MCF 10A (cell line): ENCODE results near the gene TRAPPC4. TPM values are rescaled to one million over a fixed set of nuclear protein-coding genes. Genes with fewer than 3 reads are reported as not detected.
"Not testable (repeated sequence)": the region's sequence is repeated elsewhere in the genome, so short reads cannot be mapped to it uniquely, and the experiment has no call there.

Source experiments
- BruUV-seq: library from RNA; stranded (reverse); fragments of 400-500 nt; replicated peaks from 2 replicates; lab custom pipeline; 2021; lab: Mats Ljungman, UMichigan
- CTCF ChIA-PET: fragments of 300-600 bp; sonication (Branson Sonifier 250); formaldehyde crosslinking; extraction: SDS; loops from one replicate; lab custom pipeline; 2021; ENCODE audit warnings: antibody characterized with exemption, inconsistent platforms; lab: Yijun Ruan, JAX
- POLR2A ChIA-PET: fragments of 300-600, 350-650 bp; sonication (Branson Sonifier 250); formaldehyde crosslinking; extraction: SDS; loops from one replicate; lab custom pipeline; 2020; ENCODE audit warnings: antibody characterized with exemption, inconsistent platforms; lab: Yijun Ruan, JAX
- DNase-seq: peaks from one replicate; pipeline ENCODE4 v3.0.0-alpha.2; 2018; ENCODE audit not compliant: unreplicated experiment
- H3K27ac Mint-ChIP-seq: one replicate; pipeline ENCODE4 v1.8.0; 2022; ENCODE audit warnings: mild to moderate bottlenecking, low read depth, mixed read lengths; ENCODE audit not compliant: unreplicated experiment
- H3K27me3 Mint-ChIP-seq: one replicate; pipeline ENCODE4 v1.8.0; 2022; ENCODE audit warnings: mixed read lengths; ENCODE audit not compliant: insufficient read depth, unreplicated experiment
- H3K36me3 Mint-ChIP-seq: one replicate; pipeline ENCODE4 v1.8.0; 2022; ENCODE audit warnings: mild to moderate bottlenecking, moderate library complexity, mixed read lengths; ENCODE audit not compliant: insufficient read depth, unreplicated experiment
- H3K4me1 Mint-ChIP-seq: one replicate; pipeline ENCODE4 v1.8.0; 2022; ENCODE audit warnings: mixed read lengths; ENCODE audit not compliant: insufficient read depth, unreplicated experiment
- H3K4me3 Mint-ChIP-seq: one replicate; pipeline ENCODE4 v1.8.0; 2022; ENCODE audit warnings: mild to moderate bottlenecking, moderate library complexity, mixed read lengths; ENCODE audit not compliant: unreplicated experiment
- H3K9me3 Mint-ChIP-seq: one replicate; pipeline ENCODE4 v1.8.0; 2022; ENCODE audit warnings: mixed read lengths; ENCODE audit not compliant: unreplicated experiment
- CTCF ChIP-seq: fragments of 200-600 bp; IDR thresholded peaks from one replicate; pipeline ENCODE4 v1.8.0; 2022; ENCODE audit warnings: antibody characterized with exemption, mild to moderate bottlenecking; ENCODE audit not compliant: unreplicated experiment
- intact Hi-C: fragments of 100-400 bp; cut with micrococcal nuclease; formaldehyde crosslinking; loops from 2 replicates; pipeline ENCODE4 v1.14.1; 2022
- total RNA-seq: library from RNA; stranded (reverse); gene quantifications from 2 replicates; pipeline ENCODE4 v1.2.3, GENCODE V29; 2022

TRAPPC4 gene
- total RNA-seq, 1 experiment from 2014 or later = 78.6 TPM

GRCh38 chr11:119031912-119032280 lies 13.3 kb downstream of the TRAPPC4 start:
- intact Hi-C loops = loop anchor here (2.0 kb wide), 1 partner anchor 25 kb away; the partner anchor contains the start of gene HYOU1
- H3K4me1 Mint-ChIP-seq = peaks cover 15% of the 10 kb centered on the region
- H3K9me3 Mint-ChIP-seq = no peaks in the 10 kb centered on the region
- H3K27ac Mint-ChIP-seq = no peak overlapping the region
- no peak overlapping the region for H3K4me3 Mint-ChIP-seq
- no peaks in the 10 kb centered on the region for H3K36me3 Mint-ChIP-seq
- no peak for DNase-seq
- no TSS peak for BruUV-seq
- H3K27me3 Mint-ChIP-seq = no peaks in the 10 kb centered on the region
- ChIA-PET CTCF (interaction anchor here (0.6 to 2.2 kb wide), 10 partner anchors 9 to 137 kb away, joined by 3 to 10 read pairs (median 6); partner anchors contain the start of gene HYOU1), POLR2A (interaction anchor here (0.7 to 1.0 kb wide), 4 partner anchors 10 to 70 kb away, joined by 3 to 4 read pairs (median 3); partner anchors contain the start of genes RPS25 and TRAPPC4)
- no peak for TF ChIP-seq CTCF

GRCh38 chr11:119033421-119033820 lies 14.9 kb downstream of the TRAPPC4 start:
- H3K27ac Mint-ChIP-seq, intact Hi-C loops, H3K27me3 Mint-ChIP-seq, H3K36me3 Mint-ChIP-seq, BruUV-seq, DNase-seq, H3K4me3 Mint-ChIP-seq, H3K9me3 Mint-ChIP-seq: not testable (repeated sequence)
- H3K4me1 Mint-ChIP-seq = peaks cover 15% of the 10 kb centered on the region
- ChIA-PET POLR2A (interaction anchor here (1.3 kb wide), 1 partner anchor 15 kb away, joined by 8 read pairs; the partner anchor contains the start of genes RPS25 and TRAPPC4), CTCF (interaction anchor here (0.9 to 1.5 kb wide), 2 partner anchors 18 to 124 kb away, joined by 3 to 4 read pairs; no protein-coding TSS in a partner anchor)

GRCh38 chr11:119034813-119035212 lies 16.2 kb downstream of the TRAPPC4 start:
- BruUV-seq = no TSS peak
- POLR2A ChIA-PET = no interaction called here
- H3K9me3 Mint-ChIP-seq = no peaks in the 10 kb centered on the region

GRCh38 chr11:119038884-119039283 lies 20.3 kb downstream of the TRAPPC4 start:
- Mint-ChIP-seq H3K27me3 (no peaks in the 10 kb centered on the region), H3K4me3 (no peak overlapping the region), H3K9me3 (no peaks in the 10 kb centered on the region), H3K4me1 (no peaks in the 10 kb centered on the region), H3K27ac (no peak overlapping the region), H3K36me3 (peaks cover 4% of the 10 kb centered on the region)
- CTCF ChIA-PET = no interaction called here
- POLR2A ChIA-PET = interaction anchor here (0.7 to 1.1 kb wide), 2 partner anchors 36 to 156 kb away, joined by 3 read pairs; no protein-coding TSS in a partner anchor
- intact Hi-C loops = no loop called here
- no TSS peak for BruUV-seq
- DNase-seq = no peak
- no peak for TF ChIP-seq CTCF

More at GRCh38 chr11:119034813-119035212, 16.2 kb downstream of the TRAPPC4 start:
- intact Hi-C loops = no loop called here
- Mint-ChIP-seq H3K4me3 (no peak overlapping the region), H3K36me3 (no peaks in the 10 kb centered on the region), H3K27ac (no peak overlapping the region), H3K27me3 (no peaks in the 10 kb centered on the region), H3K4me1 (peaks cover 2% of the 10 kb centered on the region)
- TF ChIP-seq CTCF = no peak
- no peak for DNase-seq
- CTCF ChIA-PET = interaction anchor here (0.6 to 0.8 kb wide), 2 partner anchors 12 to 13 kb away, joined by 5 to 6 read pairs; no protein-coding TSS in a partner anchor

DNA sequence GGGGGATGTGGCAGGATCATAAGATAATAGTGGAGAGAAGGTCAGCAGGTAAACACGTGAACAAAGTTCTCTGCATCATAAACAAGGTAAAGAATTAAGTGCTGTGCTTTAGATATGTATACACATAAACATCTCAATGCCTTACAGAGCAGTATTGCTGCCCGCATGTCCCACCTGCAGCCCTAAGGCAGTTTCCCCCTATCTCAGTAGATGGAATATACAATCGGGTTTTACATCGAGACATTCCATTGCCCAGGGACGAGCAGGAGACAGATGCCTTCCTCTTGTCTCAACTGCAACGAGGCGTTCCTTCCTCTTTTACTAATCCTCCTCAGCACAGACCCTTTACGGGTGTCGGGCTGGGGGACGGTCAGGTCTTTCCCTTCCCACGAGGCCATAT lies 20.9 kb downstream of the TRAPPC4 start:
- CTCF ChIA-PET, H3K9me3 Mint-ChIP-seq, H3K4me3 Mint-ChIP-seq, DNase-seq, intact Hi-C loops, H3K36me3 Mint-ChIP-seq, H3K4me1 Mint-ChIP-seq, H3K27ac Mint-ChIP-seq, BruUV-seq, H3K27me3 Mint-ChIP-seq: not testable (repeated sequence)
- POLR2A ChIA-PET = interaction anchor here (0.6 to 1.1 kb wide), 2 partner anchors 56 to 155 kb away, joined by 3 to 4 read pairs; a partner anchor contains a TSS
